Adrenal gland (tissue), 5 donors: ENCODE measurements around the gene PRKCE.

ENCODE experiments used
- CTCF ChIP-seq, 6 experiments: fragments of 450-650 bp in 4 of 6; fragments of 200-600 bp in 2 of 6; sonication (generic) in 1 of 6; IDR thresholded peaks; 1 replicate in 5 of 6; 2 replicates in 1 of 6; pipeline versions ENCODE4 v1.5.1 to v1.8.0; 2016 to 2021; ENCODE audit warnings: antibody characterized with exemption in 6 of 6, mild to moderate bottlenecking in 2 of 6, moderate library complexity in 1 of 6
- POLR2A ChIP-seq, 2 donors: fragments of 450-650 bp; IDR thresholded peaks; one replicate each; pipeline ENCODE4 v1.6.1; 2017; ENCODE audit warnings: antibody characterized with exemption in 2 of 2, mild to moderate bottlenecking in 2 of 2, moderate library complexity in 1 of 2
- donor health status: DM: no; HTN: no; CAD: no.

GRCh38 chr2:45869165-45869501 lies 217.7 kb downstream of the PRKCE start:
- TF ChIP-seq POLR2A (IDR thresholded peaks at IDR 0.05): no peak
- no peak for TF ChIP-seq CTCF (IDR thresholded peaks at IDR 0.05)
